Vagina (tissue), 2 donors: ENCODE data around the gene IL1A.

Source experiments
- POLR2A ChIP-seq, 2 donors: fragments of 450-650 bp; IDR thresholded peaks; one replicate each; pipeline ENCODE4 v1.6.1; 2017; ENCODE audit warnings: antibody characterized with exemption in 2 of 2, mild to moderate bottlenecking in 2 of 2, moderate library complexity in 2 of 2
- TF ChIP-seq, protein P1 (sequence below), 3 experiments: fragments of 450-650 bp in 2 of 3; fragments of 200-600 bp in 1 of 3; sonication (generic) in 1 of 3; IDR thresholded peaks; one replicate each; pipeline ENCODE4 v1.5.1; 2017 to 2019; ENCODE audit warnings: antibody characterized with exemption in 3 of 3, mild to moderate bottlenecking in 2 of 3, moderate library complexity in 2 of 3

- TF ChIP-seq, protein P1, sequence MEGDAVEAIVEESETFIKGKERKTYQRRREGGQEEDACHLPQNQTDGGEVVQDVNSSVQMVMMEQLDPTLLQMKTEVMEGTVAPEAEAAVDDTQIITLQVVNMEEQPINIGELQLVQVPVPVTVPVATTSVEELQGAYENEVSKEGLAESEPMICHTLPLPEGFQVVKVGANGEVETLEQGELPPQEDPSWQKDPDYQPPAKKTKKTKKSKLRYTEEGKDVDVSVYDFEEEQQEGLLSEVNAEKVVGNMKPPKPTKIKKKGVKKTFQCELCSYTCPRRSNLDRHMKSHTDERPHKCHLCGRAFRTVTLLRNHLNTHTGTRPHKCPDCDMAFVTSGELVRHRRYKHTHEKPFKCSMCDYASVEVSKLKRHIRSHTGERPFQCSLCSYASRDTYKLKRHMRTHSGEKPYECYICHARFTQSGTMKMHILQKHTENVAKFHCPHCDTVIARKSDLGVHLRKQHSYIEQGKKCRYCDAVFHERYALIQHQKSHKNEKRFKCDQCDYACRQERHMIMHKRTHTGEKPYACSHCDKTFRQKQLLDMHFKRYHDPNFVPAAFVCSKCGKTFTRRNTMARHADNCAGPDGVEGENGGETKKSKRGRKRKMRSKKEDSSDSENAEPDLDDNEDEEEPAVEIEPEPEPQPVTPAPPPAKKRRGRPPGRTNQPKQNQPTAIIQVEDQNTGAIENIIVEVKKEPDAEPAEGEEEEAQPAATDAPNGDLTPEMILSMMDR (IDR thresholded peaks at IDR 0.05) = no peak
- TF ChIP-seq POLR2A (IDR thresholded peaks at IDR 0.05) = no peak
Measured at GRCh38 chr2:112777036-112777435, 7.3 kb downstream of the IL1A start.
